ENCODE data around the gene PGAM2.
"Not testable (repeated sequence)": the region's sequence is repeated elsewhere in the genome, so short reads cannot be mapped to it uniquely, and the experiment has no call there.

PGAM2 gene

GRCh38 chr7:44048031-44048795 is 17.2 kb downstream of the PGAM2 start:
- peak overlapping the region; percentile 53 for H3K27ac Mint-ChIP-seq
- peaks cover 46% of the 10 kb centered on the region for H3K36me3 Mint-ChIP-seq (ENCODE audit: low read depth)
- H3K9me3 Mint-ChIP-seq: no peaks in the 10 kb centered on the region
- peak overlapping the region; percentile 47 for H3K4me3 Mint-ChIP-seq
- no peaks in the 10 kb centered on the region for H3K27me3 Mint-ChIP-seq (ENCODE audit: low read depth)
- no peak for DNase-seq (ENCODE audit: low spot score)
- peaks cover 40% of the 10 kb centered on the region for H3K4me1 Mint-ChIP-seq (ENCODE audit: low read depth)

- peak overlapping the region; percentile 91 for H3K27ac Mint-ChIP-seq
- H3K4me3 Mint-ChIP-seq: peak overlapping the region; percentile 86
- H3K27me3 Mint-ChIP-seq (ENCODE audit: low read depth): no peaks in the 10 kb centered on the region
- peaks cover 41% of the 10 kb centered on the region for H3K4me1 Mint-ChIP-seq (ENCODE audit: low read depth)
- peaks cover 38% of the 10 kb centered on the region for H3K36me3 Mint-ChIP-seq (ENCODE audit: low read depth)
- DNase-seq (ENCODE audit: low spot score): no peak
- no peaks in the 10 kb centered on the region for H3K9me3 Mint-ChIP-seq
Measured at GRCh38 chr7:44046321-44047061, 18.9 kb downstream of the PGAM2 start.

- DNase-seq (ENCODE audit: low spot score): no peak
- Mint-ChIP-seq H3K4me1 (ENCODE audit: low read depth) (peaks cover 41% of the 10 kb centered on the region), H3K4me3 (peak overlapping the region; percentile 86)
Measured at GRCh38 chr7:44045226-44046014, 19.9 kb downstream of the PGAM2 start.

GRCh38 chr7:44044315-44045225 is 20.8 kb downstream of the PGAM2 start, which contains the start of gene DBNL:
TSS of gene DBNL (plus strand) at chr7:44044702. CDS start at chr7:44044738, 36 bp downstream.
- Mint-ChIP-seq H3K4me3 (peak within 1 kb of the TSS; percentile 86), H3K27ac (peak within 1 kb of the TSS; percentile 91), H3K27me3 (ENCODE audit: low read depth) (no peaks in the 10 kb centered on the region), H3K4me1 (ENCODE audit: low read depth) (peaks cover 41% of the 10 kb centered on the region), H3K9me3 (no peaks in the 10 kb centered on the region), H3K36me3 (ENCODE audit: low read depth) (peaks cover 26% of the 10 kb centered on the region)
- DNase-seq (ENCODE audit: low spot score): peak; percentile 93

More at GRCh38 chr7:44045226-44046014, 19.9 kb downstream of the PGAM2 start:
- Mint-ChIP-seq H3K9me3 (no peaks in the 10 kb centered on the region), H3K27me3 (ENCODE audit: low read depth) (no peaks in the 10 kb centered on the region), H3K27ac (peak overlapping the region; percentile 91), H3K36me3 (ENCODE audit: low read depth) (peaks cover 28% of the 10 kb centered on the region)

GRCh38 chr7:44043902-44044301 is 21.5 kb downstream of the PGAM2 start:
- Mint-ChIP-seq H3K9me3 (no peaks in the 10 kb centered on the region), H3K4me1 (ENCODE audit: low read depth) (peaks cover 43% of the 10 kb centered on the region), H3K4me3 (peak overlapping the region; percentile 86), H3K36me3 (ENCODE audit: low read depth) (peaks cover 28% of the 10 kb centered on the region), H3K27me3 (ENCODE audit: low read depth) (no peaks in the 10 kb centered on the region), H3K27ac (peak overlapping the region; percentile 84)
- DNase-seq (ENCODE audit: low spot score): no peak

- no peaks in the 10 kb centered on the region for H3K27me3 Mint-ChIP-seq (ENCODE audit: low read depth)
Measured at GRCh38 chr7:44042221-44042620, 23.1 kb downstream of the PGAM2 start.

GRCh38 chr7:44040493-44040891 is 24.9 kb downstream of the PGAM2 start:
- Mint-ChIP-seq H3K4me3 (peak overlapping the region; percentile 79), H3K4me1 (ENCODE audit: low read depth) (peaks cover 18% of the 10 kb centered on the region), H3K27ac (peak overlapping the region; percentile 77)
- DNase-seq (ENCODE audit: low spot score): peak; percentile 53
- not testable (repeated sequence) for H3K9me3 Mint-ChIP-seq; H3K27me3 Mint-ChIP-seq (ENCODE audit: low read depth); H3K36me3 Mint-ChIP-seq (ENCODE audit: low read depth)

More at GRCh38 chr7:44042221-44042620, 23.1 kb downstream of the PGAM2 start:
- Mint-ChIP-seq H3K27ac (peak overlapping the region; percentile 63), H3K4me3 (peak overlapping the region; percentile 42), H3K4me1 (ENCODE audit: low read depth) (peaks cover 35% of the 10 kb centered on the region), H3K36me3 (ENCODE audit: low read depth) (peaks cover 24% of the 10 kb centered on the region), H3K9me3 (no peaks in the 10 kb centered on the region)
- no peak for DNase-seq (ENCODE audit: low spot score)

GRCh38 chr7:44039800-44040492 is 25.4 kb downstream of the PGAM2 start:
- Mint-ChIP-seq H3K4me3 (peak overlapping the region; percentile 59), H3K27ac (peak overlapping the region; percentile 71), H3K4me1 (ENCODE audit: low read depth) (peaks cover 14% of the 10 kb centered on the region)
- not testable (repeated sequence) for H3K9me3 Mint-ChIP-seq; DNase-seq (ENCODE audit: low spot score); H3K36me3 Mint-ChIP-seq (ENCODE audit: low read depth); H3K27me3 Mint-ChIP-seq (ENCODE audit: low read depth)

GRCh38 chr7:44038961-44039558 is 26.3 kb downstream of the PGAM2 start:
- Mint-ChIP-seq H3K4me3 (peak overlapping the region; percentile 78), H3K4me1 (ENCODE audit: low read depth) (peaks cover 13% of the 10 kb centered on the region), H3K27ac (peak overlapping the region; percentile 91)
- not testable (repeated sequence) for H3K9me3 Mint-ChIP-seq; H3K27me3 Mint-ChIP-seq (ENCODE audit: low read depth); H3K36me3 Mint-ChIP-seq (ENCODE audit: low read depth)
- peak; percentile 80 for DNase-seq (ENCODE audit: low spot score)

GRCh38 chr7:44038553-44038952 is 26.8 kb downstream of the PGAM2 start:
- not testable (repeated sequence) for H3K4me3 Mint-ChIP-seq; H3K27ac Mint-ChIP-seq; DNase-seq (ENCODE audit: low spot score); H3K4me1 Mint-ChIP-seq (ENCODE audit: low read depth); H3K36me3 Mint-ChIP-seq (ENCODE audit: low read depth); H3K9me3 Mint-ChIP-seq; H3K27me3 Mint-ChIP-seq (ENCODE audit: low read depth)

- H3K27ac Mint-ChIP-seq; H3K4me3 Mint-ChIP-seq; H3K27me3 Mint-ChIP-seq (ENCODE audit: low read depth); H3K36me3 Mint-ChIP-seq (ENCODE audit: low read depth); H3K9me3 Mint-ChIP-seq; DNase-seq (ENCODE audit: low spot score); H3K4me1 Mint-ChIP-seq (ENCODE audit: low read depth): not testable (repeated sequence)
Measured at GRCh38 chr7:44037951-44038350, 27.4 kb downstream of the PGAM2 start.

GRCh38 chr7:44036364-44036763 is 29.0 kb downstream of the PGAM2 start:
- H3K36me3 Mint-ChIP-seq (ENCODE audit: low read depth); H3K27ac Mint-ChIP-seq; H3K4me1 Mint-ChIP-seq (ENCODE audit: low read depth); H3K27me3 Mint-ChIP-seq (ENCODE audit: low read depth); H3K4me3 Mint-ChIP-seq; H3K9me3 Mint-ChIP-seq: not testable (repeated sequence)
- peak; percentile 19 for DNase-seq (ENCODE audit: low spot score)

Data from T-helper 2 cell treated with Interferon-gamma antibody and Interleukin-4, amounts not matched to agents 5 μg/mL and 100 μg/mL, for 36 hours (primary cell).